H1 (cell line): ENCODE measurements around the gene STK40. TPM values are rescaled to one million over a fixed set of nuclear protein-coding genes. Genes with fewer than 3 reads are reported as not detected.
A peak's percentile ranks its signal among the peaks of the same experiment; 100 is the strongest.

Source experiments
- ASH2L ChIP-seq: fragments of 200-600, 300-600 bp; sonication (generic); IDR thresholded peaks from one replicate; pipeline ENCODE4 v1.7.1; 2017; ENCODE audit warnings: low read length
- BACH1 ChIP-seq: IDR thresholded peaks from 2 replicates; pipeline ENCODE4 v1.6.1; 2012; ENCODE audit warnings: low read length, improper control_type of control experiment
- BRCA1 ChIP-seq: IDR thresholded peaks from 2 replicates; pipeline ENCODE4 v1.6.1; 2012; ENCODE audit warnings: low read depth, low read length, improper control_type of control experiment
- GTF2F1 ChIP-seq: IDR thresholded peaks from 2 replicates; pipeline ENCODE4 v1.6.1; 2012; ENCODE audit warnings: low read depth, low read length, improper control_type of control experiment, borderline replicate concordance
- HDAC2 ChIP-seq, 2 experiments: fragments of 300-600 bp in 1 of 2; sonication (generic) in 1 of 2; IDR thresholded peaks; 2 replicates each; pipeline ENCODE4 v1.6.1; 2011 to 2012; ENCODE audit warnings: low read depth in 2 of 2, low read length in 2 of 2, mild to moderate bottlenecking in 2 of 2, moderate library complexity in 2 of 2, borderline replicate concordance in 1 of 2, inconsistent platforms in 1 of 2
- JUND ChIP-seq: IDR thresholded peaks from 2 replicates; pipeline ENCODE4 v1.6.1; 2011; ENCODE audit warnings: mild to moderate bottlenecking, improper control_type of control experiment, low read length
- KDM1A ChIP-seq: fragments of 200-600, 300-600 bp; sonication (generic); IDR thresholded peaks from 2 replicates; pipeline ENCODE4 v1.7.1; 2016; ENCODE audit warnings: mild to moderate bottlenecking, low read length, borderline replicate concordance
- NANOG ChIP-seq: IDR thresholded peaks from 2 replicates; pipeline ENCODE4 v1.6.1; 2011; ENCODE audit warnings: low read length, low read depth, mild to moderate bottlenecking, inconsistent platforms; ENCODE audit not compliant: insufficient read depth, poor library complexity, severe bottlenecking
- NRF1 ChIP-seq: IDR thresholded peaks from 2 replicates; pipeline ENCODE4 v1.6.1; 2011; ENCODE audit warnings: mild to moderate bottlenecking, low read depth, low read length, improper control_type of control experiment
- POU5F1 ChIP-seq: IDR thresholded peaks from 2 replicates; pipeline ENCODE4 v1.6.1; 2011; ENCODE audit warnings: low read depth, mild to moderate bottlenecking, low read length, moderate library complexity
- RBBP5 ChIP-seq: IDR thresholded peaks from 2 replicates; pipeline ENCODE4 v1.7.1; 2012; ENCODE audit warnings: low read depth, mild to moderate bottlenecking, inconsistent platforms, low read length, moderate library complexity, borderline replicate concordance
- RNF2 ChIP-seq: fragments of 200-900, 300-1000 bp; sonication (generic); IDR thresholded peaks from 2 replicates; pipeline ENCODE4 v1.7.1; 2016; ENCODE audit warnings: borderline replicate concordance, low read depth, mild to moderate bottlenecking, antibody characterized with exemption, low read length; ENCODE audit not compliant: poor library complexity, severe bottlenecking; ENCODE audit errors: missing control alignments
- RXRA ChIP-seq: IDR thresholded peaks from 2 replicates; pipeline ENCODE4 v1.6.1; 2011; ENCODE audit warnings: low read depth, mild to moderate bottlenecking, low read length, moderate library complexity; ENCODE audit not compliant: insufficient read depth
- SIRT6 ChIP-seq: IDR thresholded peaks from one replicate; pipeline ENCODE4 v1.7.1; 2012; ENCODE audit warnings: low read length, inconsistent platforms
- SIX5 ChIP-seq: IDR thresholded peaks from 2 replicates; pipeline ENCODE4 v1.6.1; 2011; ENCODE audit warnings: mild to moderate bottlenecking, low read depth, low read length
- SP1 ChIP-seq: IDR thresholded peaks from 2 replicates; pipeline ENCODE4 v1.6.1; 2011; ENCODE audit warnings: low read depth, low read length
- SP2 ChIP-seq: IDR thresholded peaks from 2 replicates; pipeline ENCODE4 v1.6.1; 2012; ENCODE audit warnings: mild to moderate bottlenecking, low read length, inconsistent platforms
- TBP ChIP-seq: IDR thresholded peaks from 2 replicates; pipeline ENCODE4 v1.6.1; 2011; ENCODE audit warnings: low read depth, low read length, improper control_type of control experiment
- TEAD4 ChIP-seq: IDR thresholded peaks from 2 replicates; pipeline ENCODE4 v1.6.1; 2012; ENCODE audit warnings: low read depth, low read length, inconsistent platforms, mixed read lengths
- YY1 ChIP-seq: IDR thresholded peaks from 2 replicates; pipeline ENCODE4 v1.6.1; 2011; ENCODE audit warnings: low read depth, mild to moderate bottlenecking, low read length
- polyA plus RNA-seq, 7 experiments: library from polyadenylated mRNA; depleted of rRNA in 3 of 7; stranded (reverse) in 5 of 7; unstranded in 2 of 7; fragments of >200 nt in 5 of 7; fragments of 200-250 nt in 2 of 7; gene quantifications; 1 replicate in 5 of 7; 2 replicates in 1 of 7; 4 replicates in 1 of 7; pipeline versions ENCODE4 v1.2.1 to v1.2.3, GENCODE V29; 2011 to 2013; ENCODE audit warnings: missing spikeins in 2 of 7, mixed read lengths in 2 of 7
- total RNA-seq: library from RNA; stranded (reverse); fragmentation: NEBNext Ultra II Directional; extraction: Animal tissue kit (Norgen Biotek cat#: 25700); gene quantifications from 2 replicates; pipeline ENCODE4 v1.2.1, GENCODE V29; 2021
- TF ChIP-seq, protein P1 (sequence below): IDR thresholded peaks from 2 replicates; pipeline ENCODE4 v1.6.1; 2011; ENCODE audit warnings: low read depth, mild to moderate bottlenecking, low read length; ENCODE audit not compliant: insufficient read depth
- TF ChIP-seq, protein P2 (sequence below): IDR thresholded peaks from 2 replicates; pipeline ENCODE4 v1.6.1; 2012; ENCODE audit warnings: inconsistent platforms

The STK40 gene
- total and polyA plus RNA-seq, 2 of the 8 experiments (the other 6 are each of a cell fraction or from before 2014, with no cell fraction given) = 13.6 to 28.6 TPM

DNA sequence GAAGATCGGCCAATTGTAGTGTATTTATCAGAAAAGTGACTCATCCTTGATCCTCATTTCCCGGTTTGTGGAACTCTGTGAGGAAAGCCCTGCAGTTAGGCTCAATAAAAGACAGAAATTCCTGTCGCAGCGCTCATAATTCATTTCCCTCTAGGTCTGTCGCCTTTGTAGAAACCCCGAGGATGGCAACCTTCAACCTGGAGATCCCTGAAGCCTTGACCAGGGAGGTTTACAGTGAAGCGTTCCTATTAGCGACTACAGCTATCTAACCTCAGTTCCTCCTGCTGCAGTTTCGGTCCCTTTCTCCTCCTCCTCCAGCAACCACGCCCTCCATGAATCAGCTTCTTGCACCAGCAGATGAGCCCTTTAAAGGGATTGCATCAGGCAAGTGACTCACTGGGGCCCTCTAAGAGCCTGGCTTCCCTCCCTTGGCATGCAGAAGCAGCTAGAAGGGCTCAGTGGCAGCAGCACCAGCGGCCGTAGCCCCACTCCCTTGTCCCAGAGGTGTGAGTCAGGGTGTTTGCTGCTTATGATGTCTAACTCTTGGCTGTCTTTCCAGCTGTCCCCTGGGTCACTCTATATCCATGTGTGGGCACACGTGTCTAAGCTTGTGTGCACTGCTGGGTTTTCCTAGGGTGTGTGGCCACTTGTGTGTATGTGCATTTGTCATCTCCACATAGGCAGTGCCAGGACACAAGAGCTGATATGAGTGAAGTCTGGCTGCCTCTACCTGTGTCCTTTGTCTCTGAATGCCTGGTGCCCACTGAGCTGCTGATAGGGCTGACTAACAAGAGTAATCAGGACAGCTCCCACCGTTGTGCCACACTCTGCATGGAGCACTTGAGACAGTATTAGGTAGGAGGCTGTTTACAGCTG lies 779 bp upstream of the STK40 start (continued):
- no peak for TF ChIP-seq RBBP5
- TF ChIP-seq JUND = peak; percentile 95
- no peak for TF ChIP-seq NANOG
- TF ChIP-seq KDM1A = peak; percentile 55; the same call in 1 of the 2 replicates
- peak; percentile 54 for TF ChIP-seq SP1
- no peak for TF ChIP-seq SP2
- no peak for TF ChIP-seq NRF1
- TF ChIP-seq RXRA = no peak
- TF ChIP-seq RNF2 = no peak
- peak; percentile 95 for TF ChIP-seq TBP
- TF ChIP-seq, protein P1, sequence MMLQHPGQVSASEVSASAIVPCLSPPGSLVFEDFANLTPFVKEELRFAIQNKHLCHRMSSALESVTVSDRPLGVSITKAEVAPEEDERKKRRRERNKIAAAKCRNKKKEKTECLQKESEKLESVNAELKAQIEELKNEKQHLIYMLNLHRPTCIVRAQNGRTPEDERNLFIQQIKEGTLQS = peak; percentile 89
- peak; percentile 71 for TF ChIP-seq GTF2F1
- TF ChIP-seq HDAC2 (IDR thresholded peaks at IDR 0.05; ENCODE audit: borderline replicate concordance in 1 of 2, low read depth in 2 of 2, low read length in 2 of 2) = no peak; a peak in 1 of 4 replicates
- TF ChIP-seq, protein P2, sequence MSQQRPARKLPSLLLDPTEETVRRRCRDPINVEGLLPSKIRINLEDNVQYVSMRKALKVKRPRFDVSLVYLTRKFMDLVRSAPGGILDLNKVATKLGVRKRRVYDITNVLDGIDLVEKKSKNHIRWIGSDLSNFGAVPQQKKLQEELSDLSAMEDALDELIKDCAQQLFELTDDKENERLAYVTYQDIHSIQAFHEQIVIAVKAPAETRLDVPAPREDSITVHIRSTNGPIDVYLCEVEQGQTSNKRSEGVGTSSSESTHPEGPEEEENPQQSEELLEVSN = no peak
- peak; percentile 59; the same call in 1 of the 2 replicates for TF ChIP-seq YY1
- TF ChIP-seq ASH2L = no peak
- no peak for TF ChIP-seq TEAD4
- no peak for TF ChIP-seq BRCA1
- TF ChIP-seq BACH1 = 0 out of 2 replicates have a peak, but pooled peaks have one; percentile 46
- no peak for TF ChIP-seq POU5F1
- TF ChIP-seq SIX5 = no peak
- TF ChIP-seq SIRT6 = no peak
